Mesothelial cell of epicardium (in vitro differentiated cells): ENCODE data around the gene HIBADH. TPM values are rescaled to one million over a fixed set of nuclear protein-coding genes. Genes with fewer than 3 reads are reported as not detected.

Experiments used
- DNase-seq, 2 experiments: peaks; one replicate each; pipeline ENCODE4 v3.0.0; 2021; ENCODE audit warnings: low spot score in 2 of 2; ENCODE audit not compliant: unreplicated experiment in 2 of 2
- H3K27ac Mint-ChIP-seq: 2 replicates; pipeline ENCODE4 v1.8.0; 2021; ENCODE audit warnings: mixed read lengths
- H3K27me3 Mint-ChIP-seq: 2 replicates; pipeline ENCODE4 v1.8.0; 2021; ENCODE audit warnings: low read depth, mixed read lengths
- H3K36me3 Mint-ChIP-seq: 2 replicates; pipeline ENCODE4 v1.8.0; 2021; ENCODE audit warnings: mixed read lengths
- H3K4me1 Mint-ChIP-seq: 2 replicates; pipeline ENCODE4 v1.8.0; 2021; ENCODE audit warnings: mixed read lengths
- H3K4me3 Mint-ChIP-seq: 2 replicates; pipeline ENCODE4 v1.8.0; 2021; ENCODE audit warnings: mild to moderate bottlenecking, moderate library complexity, mixed read lengths
- H3K9me3 Mint-ChIP-seq: 2 replicates; pipeline ENCODE4 v1.8.0; 2021; ENCODE audit warnings: mixed read lengths
- total RNA-seq: library from RNA; stranded (reverse); gene quantifications from 3 replicates; pipeline ENCODE4 v1.2.1, GENCODE V29; 2021
- TF ChIP-seq, protein P1 (sequence below): fragments of 200-600 bp; sonication (generic); IDR thresholded peaks from one replicate; pipeline ENCODE4 v1.5.0; 2021; ENCODE audit warnings: antibody characterized with exemption; ENCODE audit not compliant: unreplicated experiment

HIBADH gene
- total RNA-seq, 1 donor from 2014 or later, result 33.2 TPM

GRCh38 chr7:27617651-27618381, 44.9 kb downstream of the HIBADH start:
- no peak for DNase-seq
- H3K9me3 Mint-ChIP-seq, result peaks cover 47% of the 10 kb centered on the region
- peaks cover 1% of the 10 kb centered on the region for H3K4me1 Mint-ChIP-seq
- no peak overlapping the region for H3K27ac Mint-ChIP-seq
- H3K27me3 Mint-ChIP-seq, result no peaks in the 10 kb centered on the region
- TF ChIP-seq, protein P1, sequence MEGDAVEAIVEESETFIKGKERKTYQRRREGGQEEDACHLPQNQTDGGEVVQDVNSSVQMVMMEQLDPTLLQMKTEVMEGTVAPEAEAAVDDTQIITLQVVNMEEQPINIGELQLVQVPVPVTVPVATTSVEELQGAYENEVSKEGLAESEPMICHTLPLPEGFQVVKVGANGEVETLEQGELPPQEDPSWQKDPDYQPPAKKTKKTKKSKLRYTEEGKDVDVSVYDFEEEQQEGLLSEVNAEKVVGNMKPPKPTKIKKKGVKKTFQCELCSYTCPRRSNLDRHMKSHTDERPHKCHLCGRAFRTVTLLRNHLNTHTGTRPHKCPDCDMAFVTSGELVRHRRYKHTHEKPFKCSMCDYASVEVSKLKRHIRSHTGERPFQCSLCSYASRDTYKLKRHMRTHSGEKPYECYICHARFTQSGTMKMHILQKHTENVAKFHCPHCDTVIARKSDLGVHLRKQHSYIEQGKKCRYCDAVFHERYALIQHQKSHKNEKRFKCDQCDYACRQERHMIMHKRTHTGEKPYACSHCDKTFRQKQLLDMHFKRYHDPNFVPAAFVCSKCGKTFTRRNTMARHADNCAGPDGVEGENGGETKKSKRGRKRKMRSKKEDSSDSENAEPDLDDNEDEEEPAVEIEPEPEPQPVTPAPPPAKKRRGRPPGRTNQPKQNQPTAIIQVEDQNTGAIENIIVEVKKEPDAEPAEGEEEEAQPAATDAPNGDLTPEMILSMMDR, result no peak
- no peak overlapping the region for H3K4me3 Mint-ChIP-seq
- peaks cover 66% of the 10 kb centered on the region for H3K36me3 Mint-ChIP-seq

DNA sequence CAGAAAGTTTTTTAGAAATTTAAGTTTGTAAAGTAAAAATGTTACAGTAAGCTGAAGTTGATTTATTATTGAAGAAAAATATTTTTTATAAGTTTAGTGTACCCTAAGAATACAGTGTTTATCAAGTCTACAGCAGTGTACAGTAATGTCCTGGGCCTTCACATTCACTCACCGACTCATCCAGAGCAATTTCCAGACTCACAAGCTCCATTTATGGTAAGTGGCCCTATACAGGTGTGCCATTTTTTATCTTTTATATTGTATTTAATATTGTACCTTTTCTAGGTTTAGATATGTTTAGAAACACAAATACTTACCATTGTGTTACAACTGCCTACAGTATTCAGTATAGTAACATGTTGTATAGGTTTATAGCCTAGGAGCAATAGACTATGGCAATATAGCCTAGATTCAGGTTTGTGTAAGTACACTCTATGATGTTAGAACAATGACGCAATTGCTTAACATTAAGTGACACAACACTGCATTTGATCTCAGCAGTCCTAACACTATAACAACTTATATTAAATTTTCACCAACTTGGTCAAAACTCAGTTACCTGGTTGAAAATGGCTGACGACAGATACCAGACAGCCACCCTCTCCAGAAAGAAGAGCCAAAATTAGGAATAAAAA, 45.7 kb downstream of the HIBADH start:
- H3K4me1 Mint-ChIP-seq, result peaks cover 1% of the 10 kb centered on the region
- peaks cover 59% of the 10 kb centered on the region for H3K36me3 Mint-ChIP-seq
- no peak overlapping the region for H3K27ac Mint-ChIP-seq
- H3K4me3 Mint-ChIP-seq, result no peak overlapping the region
- peaks cover 39% of the 10 kb centered on the region for H3K9me3 Mint-ChIP-seq
- no peak for DNase-seq
- TF ChIP-seq, protein P1, result no peak
- no peaks in the 10 kb centered on the region for H3K27me3 Mint-ChIP-seq

DNA sequence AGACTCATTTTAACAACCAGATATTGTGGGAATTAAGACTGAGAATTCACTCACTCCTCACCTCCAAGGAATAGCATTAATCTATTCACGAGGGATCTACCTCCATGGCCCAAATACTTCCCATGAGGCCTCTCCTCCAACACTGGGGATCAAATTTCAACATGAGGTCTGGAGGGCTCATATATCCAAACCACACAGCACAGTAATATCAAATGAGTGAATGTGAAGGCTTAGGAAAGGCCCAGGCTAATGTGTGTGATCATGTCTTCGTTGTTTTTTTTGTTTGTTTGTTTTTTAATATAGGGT, 46.5 kb downstream of the HIBADH start:
- Mint-ChIP-seq H3K4me3 (no peak overlapping the region), H3K36me3 (peaks cover 51% of the 10 kb centered on the region), H3K27ac (no peak overlapping the region), H3K9me3 (peaks cover 39% of the 10 kb centered on the region), H3K27me3 (no peaks in the 10 kb centered on the region), H3K4me1 (peaks cover 1% of the 10 kb centered on the region)
- DNase-seq, result no peak
- TF ChIP-seq, protein P1, result no peak

GRCh38 chr7:27615420-27616185, 47.1 kb downstream of the HIBADH start:
- H3K27me3 Mint-ChIP-seq, result no peaks in the 10 kb centered on the region
- no peak overlapping the region for H3K27ac Mint-ChIP-seq
- peaks cover 33% of the 10 kb centered on the region for H3K9me3 Mint-ChIP-seq
- peaks cover 1% of the 10 kb centered on the region for H3K4me1 Mint-ChIP-seq
- TF ChIP-seq, protein P1, result no peak
- H3K4me3 Mint-ChIP-seq, result no peak overlapping the region
- peaks cover 46% of the 10 kb centered on the region for H3K36me3 Mint-ChIP-seq
- DNase-seq, result no peak

DNA sequence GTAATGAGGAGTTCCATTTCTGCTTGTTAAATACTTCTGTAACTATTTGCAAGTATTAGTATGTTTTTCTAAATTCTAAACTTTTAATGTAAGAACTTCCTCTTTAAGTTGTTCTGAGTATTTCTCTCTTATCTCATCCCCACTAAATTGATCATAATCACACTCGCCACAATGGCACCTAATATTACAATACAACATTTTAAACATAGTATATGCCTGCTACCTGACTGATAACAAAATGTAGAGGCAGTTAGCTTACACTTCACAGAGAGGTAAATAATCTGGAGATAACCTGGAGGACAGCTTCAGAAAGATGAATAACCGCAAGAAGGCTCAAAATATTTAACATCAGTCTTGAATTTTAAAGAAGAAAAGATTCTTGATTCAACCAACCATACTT, 48.6 kb downstream of the HIBADH start:
- Mint-ChIP-seq H3K36me3 (peaks cover 32% of the 10 kb centered on the region), H3K9me3 (peaks cover 19% of the 10 kb centered on the region), H3K27ac (no peak overlapping the region), H3K27me3 (no peaks in the 10 kb centered on the region), H3K4me1 (peaks cover 1% of the 10 kb centered on the region), H3K4me3 (no peak overlapping the region)
- TF ChIP-seq, protein P1, result no peak
- DNase-seq, result no peak
